Prostate gland (tissue), 2 donors: ENCODE measurements around the gene WDFY1. TPM values are rescaled to one million over a fixed set of nuclear protein-coding genes. Genes with fewer than 3 reads are reported as not detected.
"Not testable (repeated sequence)": the region's sequence is repeated elsewhere in the genome, so short reads cannot be mapped to it uniquely, and the experiment has no call there.

Experiments
- DNase-seq: peaks from one replicate; pipeline ENCODE4 v3.0.0-alpha.2; 2019; ENCODE audit warnings: low spot score
- H3K27ac ChIP-seq, 2 donors: fragments of 200-600 bp; sonication (generic); 2 replicates each; pipeline ENCODE4 v1.5.1; 2017 to 2019
- H3K27me3 ChIP-seq: fragments of 200-600 bp; sonication (generic); replicated peaks from 2 replicates; pipeline ENCODE4 v1.5.1; 2019; ENCODE audit not compliant: insufficient read depth
- H3K36me3 ChIP-seq, 2 donors: fragments of 200-600 bp; sonication (generic); 1 replicate in 1 of 2; 2 replicates in 1 of 2; pipeline versions ENCODE4 v1.5.1 to v1.8.1; 2017 to 2019
- H3K4me1 ChIP-seq: fragments of 200-600 bp; sonication (generic); replicated peaks from 2 replicates; pipeline ENCODE4 v1.5.1; 2019
- H3K4me3 ChIP-seq, 2 donors: fragments of 200-600 bp; sonication (generic); 2 replicates each; pipeline ENCODE4 v1.5.1; 2017 to 2019
- H3K9me3 ChIP-seq: fragments of 200-600 bp; sonication (generic); 2 replicates; pipeline ENCODE4 v1.5.1; 2017
- CTCF ChIP-seq, 4 experiments: fragments of 200-600 bp in 2 of 4; fragments of 450-650 bp in 2 of 4; sonication (generic) in 2 of 4; IDR thresholded peaks; 1 replicate in 3 of 4; 2 replicates in 1 of 4; pipeline ENCODE4 v1.5.1; 2016 to 2019; ENCODE audit warnings: antibody characterized with exemption in 4 of 4, mild to moderate bottlenecking in 2 of 4, moderate library complexity in 2 of 4
- POLR2A ChIP-seq: fragments of 450-650 bp; IDR thresholded peaks from one replicate; pipeline ENCODE4 v1.6.1; 2016; ENCODE audit warnings: antibody characterized with exemption, mild to moderate bottlenecking
- POLR2AphosphoS5 ChIP-seq: sonication (generic); formaldehyde crosslinking; IDR thresholded peaks from one replicate; pipeline ENCODE4 v1.6.1; 2017; ENCODE audit warnings: antibody characterized with exemption
- WGBS: methylation state at CpG from one replicate; pipeline ENCODE4 v1.1.5; 2018; 5-methylcytosine and 5-hydroxymethylcytosine counted together
- intact Hi-C: fragments of 100-400 bp; cut with DNase I; formaldehyde crosslinking; loops from one replicate; pipeline ENCODE4 v1.14.2; 2022
- total RNA-seq, 2 donors: library from RNA; depleted of rRNA; stranded (reverse); fragments of >200 nt; gene quantifications; one replicate each; pipeline ENCODE4 v1.1.0, GENCODE V29; 2016

Gene WDFY1
- total RNA-seq, 2 donors from 2014 or later: 38.8 to 42.9 TPM

DNA sequence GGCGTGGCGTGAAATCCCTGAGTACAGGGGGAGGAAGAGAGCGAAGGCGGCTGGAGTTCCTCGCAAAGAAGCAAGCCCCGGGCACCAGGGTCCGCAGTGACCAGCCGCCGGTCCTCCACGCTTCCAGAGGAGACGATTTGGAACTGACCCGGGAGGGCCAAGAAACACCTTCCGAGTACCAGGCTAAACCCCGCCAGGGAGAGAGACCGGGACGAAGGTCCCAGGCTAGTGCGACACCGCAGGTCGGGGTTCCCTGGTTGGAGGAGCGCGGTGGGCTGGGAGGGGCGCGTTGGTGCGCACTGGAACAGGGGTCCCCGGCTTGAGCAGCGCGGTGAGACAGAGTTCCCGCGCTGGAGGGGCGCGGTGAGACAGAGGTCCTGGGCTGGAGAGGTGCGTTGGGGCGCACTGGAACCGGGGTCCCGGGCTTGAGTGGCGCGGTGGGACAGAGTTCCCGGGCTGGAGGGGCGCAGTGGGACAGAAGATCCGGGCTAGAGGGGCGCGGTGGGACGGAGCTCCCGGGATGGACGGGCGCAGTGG lies 901 bp downstream of the WDFY1 start:
- Histone ChIP-seq H3K9me3 (no peaks in the 10 kb centered on the region), H3K27me3 (no peaks in the 10 kb centered on the region), H3K4me3 (peak overlapping the region; percentile 93 to 99), H3K4me1 (peaks cover 8% of the 10 kb centered on the region), H3K27ac (peak overlapping the region; percentile 87 to 93), H3K36me3 (no peaks in the 10 kb centered on the region)
- intact Hi-C loops: no loop called here
- TF ChIP-seq POLR2A (no peak), POLR2AphosphoS5 (no peak), CTCF (IDR thresholded peaks at IDR 0.05) (no peak)
- peak; percentile 24 for DNase-seq
- WGBS: 1% methylated on average over 46 of the region's 46 CpGs

GRCh38 chr2:223943561-223944008 lies 1.6 kb downstream of the WDFY1 start:
- H3K27ac ChIP-seq: peak overlapping the region; percentile 87 to 93

DNA sequence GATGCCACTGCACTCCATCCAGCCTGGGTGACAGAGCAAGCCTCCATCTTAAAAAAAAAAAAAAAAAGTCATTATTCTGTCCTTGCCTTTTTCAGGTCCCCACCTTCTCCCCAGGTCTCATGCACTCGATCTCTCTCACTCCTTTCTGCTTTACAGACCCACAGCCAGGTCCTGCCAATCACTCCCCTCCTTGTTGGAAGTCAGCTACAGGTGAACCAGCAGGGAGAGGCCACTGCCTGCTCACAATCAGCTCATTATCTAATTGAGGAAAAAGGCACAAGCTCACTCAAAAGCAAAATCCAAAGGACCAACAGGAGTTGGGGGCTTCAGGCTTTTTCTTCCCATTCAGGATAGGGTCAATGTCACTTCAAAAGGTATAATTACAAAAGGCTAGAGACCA lies 2.0 kb downstream of the WDFY1 start:
- WGBS: 75% methylated on average over 1 of the region's 1 CpG
- H3K27ac ChIP-seq: peak overlapping the region in 1 of 2 donors; percentile 87
- H3K36me3 ChIP-seq: no peaks in the 10 kb centered on the region
- no peaks in the 10 kb centered on the region for H3K27me3 ChIP-seq
- no peak for DNase-seq
- H3K9me3 ChIP-seq: no peaks in the 10 kb centered on the region
- H3K4me3 ChIP-seq: peak overlapping the region in 1 of 2 donors; percentile 93
- intact Hi-C loops: no loop called here
- TF ChIP-seq POLR2A (no peak), CTCF (IDR thresholded peaks at IDR 0.05) (no peak), POLR2AphosphoS5 (no peak)
- peaks cover 8% of the 10 kb centered on the region for H3K4me1 ChIP-seq

More at GRCh38 chr2:223943561-223944008, 1.6 kb downstream of the WDFY1 start:
- no peaks in the 10 kb centered on the region for H3K9me3 ChIP-seq
- DNase-seq: no peak
- no peaks in the 10 kb centered on the region for H3K36me3 ChIP-seq
- 10% methylated on average over 7 of the region's 7 CpGs for WGBS
- peak overlapping the region; percentile 93 to 99 for H3K4me3 ChIP-seq
- intact Hi-C loops: no loop called here
- TF ChIP-seq POLR2A (no peak), POLR2AphosphoS5 (no peak), CTCF (IDR thresholded peaks at IDR 0.05) (no peak)
- H3K4me1 ChIP-seq: peaks cover 8% of the 10 kb centered on the region
- no peaks in the 10 kb centered on the region for H3K27me3 ChIP-seq

- Histone ChIP-seq H3K4me3 (no peak overlapping the region), H3K36me3 (no peaks in the 10 kb centered on the region), H3K9me3 (no peaks in the 10 kb centered on the region), H3K27me3 (no peaks in the 10 kb centered on the region), H3K4me1 (peaks cover 9% of the 10 kb centered on the region), H3K27ac (no peak overlapping the region)
- 72% methylated on average over 12 of the region's 12 CpGs for WGBS
- TF ChIP-seq POLR2A (no peak), CTCF (IDR thresholded peaks at IDR 0.05) (no peak), POLR2AphosphoS5 (no peak)
- intact Hi-C loops: no loop called here
- DNase-seq: no peak
These were observed 3.4 kb downstream of the WDFY1 start for GRCh38 chr2:223941579-223942277.

GRCh38 chr2:223939438-223939837 lies 5.7 kb downstream of the WDFY1 start:
- H3K4me1 ChIP-seq: peaks cover 13% of the 10 kb centered on the region
- 48% methylated on average over 2 of the region's 2 CpGs for WGBS
- H3K4me3 ChIP-seq, H3K9me3 ChIP-seq, DNase-seq, intact Hi-C loops, H3K36me3 ChIP-seq, H3K27me3 ChIP-seq, H3K27ac ChIP-seq: not testable (repeated sequence)
